B cell (primary cell): Measurements from ENCODE around the gene EPAS1. TPM values are rescaled to one million over a fixed set of nuclear protein-coding genes. Genes with fewer than 3 reads are reported as not detected.

Experiments
- ATAC-seq: fragments of 200-7000 bp; cut with Tn5 transposase; one replicate; pipeline ENCODE4 v1.10.0; 2021; ENCODE audit warnings: low read depth, mild to moderate bottlenecking, moderate number of reproducible peaks, moderate library complexity
- CTCF ChIA-PET: fragments of 350-600 bp; sonication (Branson Sonifier 250); formaldehyde crosslinking; loops from one replicate; lab custom pipeline; 2021; ENCODE audit warnings: antibody characterized with exemption, inconsistent platforms; lab: Charles Lee
- POLR2A ChIA-PET: fragments of 350-600 bp; sonication (Branson Sonifier 250); formaldehyde crosslinking; loops from one replicate; lab custom pipeline; 2021; ENCODE audit warnings: antibody characterized with exemption; lab: Charles Lee
- DNase-seq: peaks from one replicate; pipeline ENCODE4 v3.0.0; 2013
- H2AFZ ChIP-seq: 2 replicates; pipeline ENCODE4 v1.6.1; 2012; ENCODE audit warnings: mild to moderate bottlenecking, low read depth, low read length; ENCODE audit not compliant: insufficient read depth, poor library complexity, severe bottlenecking
- H3K27ac ChIP-seq, 2 donors: 1 replicate in 1 of 2; 2 replicates in 1 of 2; pipeline ENCODE4 v1.5.1; 2012 to 2013; ENCODE audit warnings: low read length in 2 of 2, mild to moderate bottlenecking in 2 of 2, moderate library complexity in 1 of 2
- H3K27me3 ChIP-seq, 4 experiments: fragments of 200-600 bp in 1 of 4; sonication (generic) in 1 of 4; replicated peaks in 1 of 4; 1 replicate in 2 of 4; 2 replicates in 2 of 4; pipeline versions ENCODE4 v1.6.1 to v1.7.0; 2013 to 2016; ENCODE audit warnings: low read length in 3 of 4, mild to moderate bottlenecking in 2 of 4, mixed read lengths in 1 of 4, moderate library complexity in 1 of 4; ENCODE audit not compliant: insufficient read depth in 4 of 4, control insufficient read depth in 3 of 4; ENCODE audit errors: control extremely low read depth in 1 of 4
- H3K36me3 ChIP-seq, 2 experiments: replicated peaks in 1 of 2; 1 replicate in 1 of 2; 2 replicates in 1 of 2; pipeline versions ENCODE4 v1.6.1 to v1.7.1; 2013; ENCODE audit warnings: low read length in 1 of 2; ENCODE audit not compliant: insufficient read depth in 2 of 2, control insufficient read depth in 1 of 2; ENCODE audit errors: control extremely low read depth in 1 of 2, extremely low read depth in 1 of 2
- H3K4me1 ChIP-seq, 2 donors: fragments of 200-600 bp in 1 of 2; sonication (generic) in 1 of 2; 1 replicate in 1 of 2; 2 replicates in 1 of 2; pipeline versions ENCODE4 v1.5.1 to v1.6.1; 2013 to 2017; ENCODE audit warnings: low read length in 2 of 2; ENCODE audit not compliant: control insufficient read depth in 2 of 2, insufficient read depth in 2 of 2
- H3K4me2 ChIP-seq: replicated peaks from 2 replicates; pipeline ENCODE3; 2012; ENCODE audit warnings: mild to moderate bottlenecking, low read depth, low read length; ENCODE audit not compliant: poor library complexity, severe bottlenecking
- H3K4me3 ChIP-seq, 5 experiments: fragments of 200-600 bp in 1 of 5; sonication (generic) in 1 of 5; 1 replicate in 3 of 5; 2 replicates in 2 of 5; pipeline versions ENCODE4 v1.5.1 to v1.7.0; 2011 to 2016; ENCODE audit warnings: low read length in 4 of 5, mild to moderate bottlenecking in 4 of 5, low read depth in 2 of 5, control low read depth in 1 of 5, moderate library complexity in 1 of 5; ENCODE audit not compliant: insufficient read depth in 1 of 5; ENCODE audit errors: control extremely low read depth in 1 of 5, extremely low read depth in 1 of 5
- H3K79me2 ChIP-seq: fragments of 200-600 bp; sonication (generic); one replicate; pipeline ENCODE4 v1.6.0; 2016; ENCODE audit warnings: low read length; ENCODE audit not compliant: control insufficient read depth, insufficient read depth
- H3K9ac ChIP-seq: fragments of 200-600 bp; sonication (generic); 2 replicates; pipeline ENCODE4 v1.6.1; 2017; ENCODE audit warnings: mild to moderate bottlenecking, low read length, moderate library complexity
- H3K9me3 ChIP-seq, 3 donors: one replicate each; pipeline versions ENCODE4 v1.6.1 to v1.7.1; 2013; ENCODE audit warnings: low read length in 2 of 3; ENCODE audit not compliant: control insufficient read depth in 2 of 3, insufficient read depth in 1 of 3; ENCODE audit errors: control extremely low read depth in 1 of 3
- H4K20me1 ChIP-seq: 2 replicates; pipeline ENCODE4 v1.6.0; 2012; ENCODE audit warnings: mild to moderate bottlenecking, low read length; ENCODE audit not compliant: insufficient read depth, control insufficient read depth, poor library complexity, severe bottlenecking
- H3K27ac Mint-ChIP-seq: one replicate; pipeline ENCODE4 v1.8.0; 2021; ENCODE audit warnings: mixed read lengths
- H3K27me3 Mint-ChIP-seq: one replicate; pipeline ENCODE4 v1.8.0; 2021; ENCODE audit warnings: mixed read lengths
- H3K4me1 Mint-ChIP-seq: one replicate; pipeline ENCODE4 v1.8.0; 2021; ENCODE audit warnings: mixed read lengths
- H3K4me3 Mint-ChIP-seq: one replicate; pipeline ENCODE4 v1.8.0; 2021; ENCODE audit warnings: mixed read lengths
- H3K9me3 Mint-ChIP-seq: one replicate; pipeline ENCODE4 v1.8.0; 2022; ENCODE audit warnings: mixed read lengths; ENCODE audit not compliant: insufficient read depth
- EZH2 ChIP-seq: IDR thresholded peaks from 2 replicates; pipeline ENCODE4 v1.6.1; 2012; ENCODE audit warnings: borderline replicate concordance, low read depth, mild to moderate bottlenecking, moderate library complexity, low read length; ENCODE audit not compliant: insufficient read depth, poor library complexity, severe bottlenecking
- WGBS: methylation state at CpG from one replicate; pipeline ENCODE4 v1.1.5; 2013; ENCODE audit warnings: missing lambda C conversion rate; ENCODE audit not compliant: insufficient coverage; 5-methylcytosine and 5-hydroxymethylcytosine counted together
- intact Hi-C: fragments of 100-400 bp; cut with micrococcal nuclease; formaldehyde crosslinking; loops from one replicate; pipeline ENCODE4 v1.10.0; 2022
- polyA plus RNA-seq: library from polyadenylated mRNA; depleted of rRNA; stranded (reverse); fragments of >200 nt; gene quantifications from 2 replicates; pipeline ENCODE4 v1.2.3, GENCODE V29; 2012
- total RNA-seq, 2 donors: library from RNA; stranded (reverse); fragments of 120-200 nt in 1 of 2; gene quantifications; 1 replicate in 1 of 2; 2 replicates in 1 of 2; pipeline versions ENCODE4 v1.2.3 to v1.2.4, GENCODE V29; 2013 to 2022
- TF ChIP-seq, protein P1 (sequence below): fragments of 200-600 bp; IDR thresholded peaks from one replicate; pipeline ENCODE4 v1.8.0; 2022; ENCODE audit warnings: antibody characterized with exemption, mild to moderate bottlenecking

Gene EPAS1
- total and polyA plus RNA-seq, 2 donors (not counting 1 experiment from before 2014, with no cell fraction given): 0.06 to 0.37 TPM

GRCh38 chr2:46424937-46425336 is 127.7 kb downstream of the EPAS1 start:
- intact Hi-C loops: no loop called here
- Histone ChIP-seq H3K4me1 (no peaks in the 10 kb centered on the region), H3K9ac (no peak overlapping the region), H4K20me1 (no peaks in the 10 kb centered on the region), H3K4me3 (no peak overlapping the region), H3K9me3 (peaks cover 0 to 9% (median 0%) of the 10 kb centered on the region in 3 donors), H2AFZ (no peak overlapping the region), H3K27me3 (no peaks in the 10 kb centered on the region), H3K27ac (no peak overlapping the region), H3K36me3 (no peaks in the 10 kb centered on the region), H3K4me2 (no peak overlapping the region), H3K79me2 (no peaks in the 10 kb centered on the region)
- H3K27ac Mint-ChIP-seq: no peak overlapping the region
- H3K4me1 Mint-ChIP-seq: no peaks in the 10 kb centered on the region
- H3K4me3 Mint-ChIP-seq: no peak overlapping the region
- no peak for TF ChIP-seq EZH2
- TF ChIP-seq, protein P1, sequence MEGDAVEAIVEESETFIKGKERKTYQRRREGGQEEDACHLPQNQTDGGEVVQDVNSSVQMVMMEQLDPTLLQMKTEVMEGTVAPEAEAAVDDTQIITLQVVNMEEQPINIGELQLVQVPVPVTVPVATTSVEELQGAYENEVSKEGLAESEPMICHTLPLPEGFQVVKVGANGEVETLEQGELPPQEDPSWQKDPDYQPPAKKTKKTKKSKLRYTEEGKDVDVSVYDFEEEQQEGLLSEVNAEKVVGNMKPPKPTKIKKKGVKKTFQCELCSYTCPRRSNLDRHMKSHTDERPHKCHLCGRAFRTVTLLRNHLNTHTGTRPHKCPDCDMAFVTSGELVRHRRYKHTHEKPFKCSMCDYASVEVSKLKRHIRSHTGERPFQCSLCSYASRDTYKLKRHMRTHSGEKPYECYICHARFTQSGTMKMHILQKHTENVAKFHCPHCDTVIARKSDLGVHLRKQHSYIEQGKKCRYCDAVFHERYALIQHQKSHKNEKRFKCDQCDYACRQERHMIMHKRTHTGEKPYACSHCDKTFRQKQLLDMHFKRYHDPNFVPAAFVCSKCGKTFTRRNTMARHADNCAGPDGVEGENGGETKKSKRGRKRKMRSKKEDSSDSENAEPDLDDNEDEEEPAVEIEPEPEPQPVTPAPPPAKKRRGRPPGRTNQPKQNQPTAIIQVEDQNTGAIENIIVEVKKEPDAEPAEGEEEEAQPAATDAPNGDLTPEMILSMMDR: no peak
- ChIA-PET CTCF (no interaction called here), POLR2A (no interaction called here)
- DNase-seq (no peak), ATAC-seq (no peak)
- WGBS: no CpG with 5 or more reads among the region's 5 CpGs
- H3K9me3 Mint-ChIP-seq: no peaks in the 10 kb centered on the region
- peaks cover 2% of the 10 kb centered on the region for H3K27me3 Mint-ChIP-seq

- Histone ChIP-seq H3K27me3 (no peaks in the 10 kb centered on the region), H2AFZ (no peak overlapping the region), H3K27ac (no peak overlapping the region), H4K20me1 (no peaks in the 10 kb centered on the region), H3K4me1 (no peaks in the 10 kb centered on the region), H3K36me3 (no peaks in the 10 kb centered on the region), H3K79me2 (no peaks in the 10 kb centered on the region), H3K9ac (no peak overlapping the region), H3K9me3 (peaks cover 0 to 9% (median 0%) of the 10 kb centered on the region in 3 donors), H3K4me2 (no peak overlapping the region), H3K4me3 (no peak overlapping the region)
- H3K4me3 Mint-ChIP-seq: no peak overlapping the region
- WGBS: 97% methylated on average over 20 of the region's 22 CpGs
- no peaks in the 10 kb centered on the region for H3K9me3 Mint-ChIP-seq
- H3K27ac Mint-ChIP-seq: no peak overlapping the region
- no peak for DNase-seq
- no peak for ATAC-seq
- intact Hi-C loops: no loop called here
- TF ChIP-seq, protein P1: no peak
- no peak for TF ChIP-seq EZH2
- no peaks in the 10 kb centered on the region for H3K4me1 Mint-ChIP-seq
- ChIA-PET POLR2A (no interaction called here), CTCF (no interaction called here)
- peaks cover 23% of the 10 kb centered on the region for H3K27me3 Mint-ChIP-seq
Observed at GRCh38 chr2:46428911-46429436, 131.8 kb downstream of the EPAS1 start.
